H1 (cell line): ENCODE measurements around the gene CDH12. TPM values are rescaled to one million over a fixed set of nuclear protein-coding genes. Genes with fewer than 3 reads are reported as not detected.
A peak's percentile ranks its signal among the peaks of the same experiment; 100 is the strongest.

Source experiments
- CTCF ChIA-PET: fragments of 300-600 bp; sonication (Branson Sonifier 250); formaldehyde crosslinking; loops from one replicate; lab custom pipeline; 2021; ENCODE audit not compliant: partially characterized antibody; lab: Charles Lee
- POLR2A ChIA-PET: fragments of 300-600 bp; sonication (Branson Sonifier 250); formaldehyde crosslinking; loops from one replicate; lab custom pipeline; 2021; ENCODE audit warnings: inconsistent platforms; ENCODE audit not compliant: partially characterized antibody; lab: Charles Lee
- DNase-seq, 2 experiments: peaks; one replicate each; pipeline versions ENCODE4 v3.0.0 to v3.0.0-alpha.2; 2010 to 2022; ENCODE audit warnings: low spot score in 2 of 2, low read depth in 1 of 2, mixed read lengths in 1 of 2
- FAIRE-seq: peaks from 2 replicates; lab custom pipeline; 2011; peaks lifted over from hg19 to GRCh38; lab: Jason Lieb, UNC
- H2AFZ ChIP-seq: 2 replicates; pipeline ENCODE4 v1.8.1; 2012; ENCODE audit warnings: low read length, inconsistent platforms
- H2AK5ac ChIP-seq: 2 replicates; pipeline ENCODE4 v1.6.1; 2013; ENCODE audit warnings: low read depth, low read length
- H2BK120ac ChIP-seq: replicated peaks from 2 replicates; pipeline ENCODE3; 2013; ENCODE audit warnings: low read depth, low read length, inconsistent platforms
- H2BK12ac ChIP-seq: 2 replicates; pipeline ENCODE4 v1.6.1; 2013; ENCODE audit warnings: low read depth, low read length
- H2BK15ac ChIP-seq: 2 replicates; pipeline ENCODE4 v1.6.1; 2013; ENCODE audit warnings: low read length
- H2BK20ac ChIP-seq: 2 replicates; pipeline ENCODE4 v1.6.1; 2013; ENCODE audit warnings: low read length
- H2BK5ac ChIP-seq: 2 replicates; pipeline ENCODE4 v1.6.1; 2013; ENCODE audit warnings: low read depth, low read length
- H3K14ac ChIP-seq: 2 replicates; pipeline ENCODE4 v1.6.1; 2013; ENCODE audit warnings: inconsistent platforms; ENCODE audit not compliant: insufficient read length
- H3K18ac ChIP-seq: 2 replicates; pipeline ENCODE4 v1.6.1; 2013; ENCODE audit warnings: low read length; ENCODE audit errors: extremely low read depth
- H3K23ac ChIP-seq: 2 replicates; pipeline ENCODE4 v1.6.1; 2013; ENCODE audit warnings: inconsistent platforms; ENCODE audit not compliant: insufficient read length
- H3K23me2 ChIP-seq: 2 replicates; pipeline ENCODE4 v1.6.1; 2013; ENCODE audit warnings: low read depth, low read length
- H3K27ac ChIP-seq: 2 replicates; pipeline ENCODE4 v1.6.1; 2011; ENCODE audit warnings: low read depth, low read length, inconsistent platforms
- H3K27me3 ChIP-seq, 4 experiments: replicated peaks in 1 of 4; 1 replicate in 1 of 4; 2 replicates in 3 of 4; pipeline versions ENCODE4 v1.6.1 to v1.8.1; 2011 to 2013; ENCODE audit warnings: low read length in 3 of 4, mild to moderate bottlenecking in 3 of 4, inconsistent platforms in 2 of 4, mixed read lengths in 2 of 4, moderate library complexity in 1 of 4; ENCODE audit not compliant: control insufficient read depth in 3 of 4, insufficient read depth in 3 of 4; ENCODE audit errors: extremely low read depth in 1 of 4
- H3K36me3 ChIP-seq, 4 experiments: 2 replicates each; pipeline versions ENCODE4 v1.6.1 to v1.8.1; 2011 to 2013; ENCODE audit warnings: mild to moderate bottlenecking in 4 of 4, low read length in 3 of 4, moderate library complexity in 2 of 4, control low read depth in 1 of 4, inconsistent platforms in 1 of 4; ENCODE audit not compliant: insufficient read depth in 4 of 4, control insufficient read depth in 2 of 4
- H3K4ac ChIP-seq: replicated peaks from 2 replicates; pipeline ENCODE3; 2013; ENCODE audit warnings: low read length, low read depth, mixed read lengths, inconsistent platforms; ENCODE audit not compliant: insufficient read length
- H3K4me1 ChIP-seq, 4 experiments: replicated peaks in 1 of 4; 1 replicate in 1 of 4; 2 replicates in 3 of 4; pipeline versions ENCODE4 v1.6.1 to v1.8.1; 2011 to 2013; ENCODE audit warnings: low read length in 3 of 4, inconsistent platforms in 2 of 4, mixed read lengths in 1 of 4; ENCODE audit not compliant: insufficient read depth in 4 of 4, control insufficient read depth in 3 of 4
- H3K4me2 ChIP-seq, 2 experiments: 2 replicates each; pipeline versions ENCODE4 v1.6.1 to v1.8.1; 2011 to 2013; ENCODE audit warnings: low read depth in 2 of 2, low read length in 2 of 2, control low read depth in 1 of 2, inconsistent platforms in 1 of 2, mild to moderate bottlenecking in 1 of 2; ENCODE audit not compliant: insufficient read depth in 1 of 2
- H3K4me3 ChIP-seq, 4 experiments: fragments of 200-600, 300-600 bp in 1 of 4; sonication (generic), shearing (Covaris generic), sonication (Bioruptor Twin) in 1 of 4; 2 replicates each; pipeline versions ENCODE4 v1.5.1 to v1.8.1; 2011 to 2016; ENCODE audit warnings: low read length in 4 of 4, low read depth in 3 of 4, control low read depth in 2 of 4, inconsistent platforms in 2 of 4, mild to moderate bottlenecking in 2 of 4, mixed read lengths in 1 of 4, moderate library complexity in 1 of 4; ENCODE audit not compliant: insufficient read depth in 2 of 4; ENCODE audit errors: extremely low read depth in 1 of 4
- H3K56ac ChIP-seq: replicated peaks from 2 replicates; pipeline ENCODE3; 2013; ENCODE audit warnings: low read depth, mild to moderate bottlenecking, mixed read lengths, low read length, inconsistent platforms; ENCODE audit not compliant: insufficient read length
- H3K79me1 ChIP-seq: 2 replicates; pipeline ENCODE4 v1.6.1; 2013; ENCODE audit warnings: low read depth, low read length, control low read depth
- H3K79me2 ChIP-seq, 2 experiments: 2 replicates each; pipeline versions ENCODE4 v1.6.1 to v1.8.1; 2012 to 2013; ENCODE audit warnings: low read length in 2 of 2, mild to moderate bottlenecking in 2 of 2, inconsistent platforms in 1 of 2; ENCODE audit not compliant: insufficient read depth in 2 of 2, control insufficient read depth in 1 of 2
- H3K9ac ChIP-seq, 4 experiments: replicated peaks in 1 of 4; 1 replicate in 1 of 4; 2 replicates in 3 of 4; pipeline versions ENCODE4 v1.6.1 to v1.8.1; 2011 to 2013; ENCODE audit warnings: low read depth in 3 of 4, low read length in 3 of 4, control low read depth in 2 of 4, mild to moderate bottlenecking in 2 of 4, moderate library complexity in 2 of 4, inconsistent platforms in 1 of 4; ENCODE audit errors: extremely low read depth in 1 of 4
- H3K9me3 ChIP-seq, 2 experiments: 2 replicates each; pipeline versions ENCODE4 v1.6.1 to v1.8.1; 2012 to 2013; ENCODE audit warnings: mild to moderate bottlenecking in 2 of 2, moderate library complexity in 2 of 2, control low read depth in 1 of 2, inconsistent platforms in 1 of 2, low read depth in 1 of 2, low read length in 1 of 2, mixed read lengths in 1 of 2; ENCODE audit not compliant: insufficient read depth in 2 of 2
- H4K20me1 ChIP-seq, 2 experiments: replicated peaks in 1 of 2; 2 replicates each; pipeline versions ENCODE3 to v1.8.1; 2011 to 2013; ENCODE audit warnings: inconsistent platforms in 2 of 2, low read length in 2 of 2, mild to moderate bottlenecking in 1 of 2; ENCODE audit not compliant: insufficient read depth in 2 of 2, control insufficient read depth in 1 of 2
- H4K5ac ChIP-seq: 2 replicates; pipeline ENCODE4 v1.6.1; 2013; ENCODE audit warnings: low read length, low read depth, mixed read lengths, inconsistent platforms; ENCODE audit not compliant: insufficient read length
- H4K8ac ChIP-seq: 2 replicates; pipeline ENCODE4 v1.8.0; 2013; ENCODE audit warnings: mild to moderate bottlenecking, moderate library complexity, low read length, inconsistent platforms; ENCODE audit not compliant: insufficient read depth; ENCODE audit errors: extremely low read depth
- H4K91ac ChIP-seq: replicated peaks from 2 replicates; pipeline ENCODE3; 2013; ENCODE audit warnings: low read length, mixed read lengths, inconsistent platforms; ENCODE audit not compliant: insufficient read length
- GABPA ChIP-seq: IDR thresholded peaks from 2 replicates; pipeline ENCODE4 v1.6.1; 2011; ENCODE audit warnings: mild to moderate bottlenecking, low read length, moderate library complexity, borderline replicate concordance; ENCODE audit not compliant: insufficient read depth
- GTF2F1 ChIP-seq: IDR thresholded peaks from 2 replicates; pipeline ENCODE4 v1.6.1; 2012; ENCODE audit warnings: low read depth, low read length, improper control_type of control experiment, borderline replicate concordance
- MAFK ChIP-seq: IDR thresholded peaks from 2 replicates; pipeline ENCODE4 v1.6.1; 2012; ENCODE audit warnings: low read depth, mild to moderate bottlenecking, improper control_type of control experiment, low read length
- SAP30 ChIP-seq: fragments of 300-600 bp; sonication (generic); IDR thresholded peaks from 2 replicates; pipeline ENCODE4 v1.7.1; 2012; ENCODE audit warnings: low read length, moderate library complexity, mild to moderate bottlenecking, inconsistent platforms; ENCODE audit not compliant: insufficient read depth, insufficient replicate concordance
- TEAD4 ChIP-seq: IDR thresholded peaks from 2 replicates; pipeline ENCODE4 v1.6.1; 2012; ENCODE audit warnings: low read depth, low read length, inconsistent platforms, mixed read lengths
- WGBS, 2 experiments: shearing (Covaris generic) in 1 of 2; methylation state at CpG; one replicate each; pipeline versions ENCODE4 v1.1.6 to v1.1.7; 2013 to 2015; ENCODE audit warnings: low lambda C conversion rate in 2 of 2, mixed read lengths in 2 of 2, inconsistent platforms in 1 of 2, low coverage in 1 of 2, missing lambda C conversion rate in 1 of 2; ENCODE audit not compliant: insufficient replicate concordance in 2 of 2, insufficient coverage in 1 of 2, insufficient read length in 1 of 2; ENCODE audit errors: extremely low coverage in 1 of 2, missing lambda C conversion rate in 1 of 2; 5-methylcytosine and 5-hydroxymethylcytosine counted together
- polyA plus RNA-seq, 7 experiments: library from polyadenylated mRNA; depleted of rRNA in 3 of 7; stranded (reverse) in 5 of 7; unstranded in 2 of 7; fragments of >200 nt in 5 of 7; fragments of 200-250 nt in 2 of 7; gene quantifications; 1 replicate in 5 of 7; 2 replicates in 1 of 7; 4 replicates in 1 of 7; pipeline versions ENCODE4 v1.2.1 to v1.2.3, GENCODE V29; 2011 to 2013; ENCODE audit warnings: missing spikeins in 2 of 7, mixed read lengths in 2 of 7
- total RNA-seq: library from RNA; stranded (reverse); fragmentation: NEBNext Ultra II Directional; extraction: Animal tissue kit (Norgen Biotek cat#: 25700); gene quantifications from 2 replicates; pipeline ENCODE4 v1.2.1, GENCODE V29; 2021

Gene CDH12
- total and polyA plus RNA-seq, 2 of the 8 experiments (the other 6 are each of a cell fraction or from before 2014, with no cell fraction given), result 0.03 TPM; not detected in 1

DNA sequence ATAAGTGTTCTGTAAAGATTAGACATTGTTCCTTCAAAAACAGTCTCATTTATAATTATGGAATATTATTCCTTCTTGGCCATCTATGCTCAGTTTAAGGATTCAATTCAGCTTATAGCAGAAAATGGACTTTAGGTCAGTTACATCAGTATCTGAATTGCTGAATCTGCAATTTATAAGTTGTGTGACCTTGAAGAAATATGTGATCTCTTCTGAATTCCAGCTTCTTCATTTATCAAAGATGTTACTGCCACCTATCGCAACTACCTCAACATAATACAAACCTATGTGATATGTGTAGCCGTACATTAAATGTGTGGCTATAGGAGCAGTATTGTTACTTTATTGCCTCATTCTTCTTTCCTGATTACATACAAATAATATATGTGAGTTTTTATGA is 118.2 kb downstream of the CDH12 start:
- Histone ChIP-seq H3K4ac (no peak overlapping the region), H3K27me3 (no peaks in the 10 kb centered on the region), H2BK12ac (no peak overlapping the region), H3K56ac (no peak overlapping the region), H2AFZ (no peak overlapping the region), H3K4me1 (no peaks in the 10 kb centered on the region), H2BK5ac (no peak overlapping the region), H3K23me2 (no peaks in the 10 kb centered on the region), H4K5ac (no peak overlapping the region), H3K27ac (no peak overlapping the region), H4K8ac (no peak overlapping the region), H3K18ac (no peak overlapping the region), H3K36me3 (no peaks in the 10 kb centered on the region), H2AK5ac (no peak overlapping the region), H3K79me2 (no peaks in the 10 kb centered on the region), H2BK15ac (no peak overlapping the region), H2BK20ac (no peak overlapping the region), H3K14ac (no peak overlapping the region), H3K79me1 (no peaks in the 10 kb centered on the region), H4K91ac (no peak overlapping the region), H3K4me2 (no peak overlapping the region), H2BK120ac (no peak overlapping the region), H3K23ac (no peak overlapping the region), H4K20me1 (no peaks in the 10 kb centered on the region), H3K4me3 (no peak overlapping the region), H3K9me3 (no peaks in the 10 kb centered on the region), H3K9ac (no peak overlapping the region)
- FAIRE-seq (no peak), DNase-seq (no peak)
- whole genome bisulfite sequencing, 2 experiments, result 94% methylated on average over 2 of the region's 2 CpGs; no CpG with 5 or more reads in 1 of the 2 experiments
- ChIA-PET POLR2A (no interaction called here), CTCF (no interaction called here)
- TF ChIP-seq TEAD4 (no peak), MAFK (peak; percentile 43; the same call in 1 of the 2 replicates), GTF2F1 (no peak), GABPA (no peak), SAP30 (no peak)
